Measurements from ENCODE around the gene C22orf15.

Gene C22orf15

DNA sequence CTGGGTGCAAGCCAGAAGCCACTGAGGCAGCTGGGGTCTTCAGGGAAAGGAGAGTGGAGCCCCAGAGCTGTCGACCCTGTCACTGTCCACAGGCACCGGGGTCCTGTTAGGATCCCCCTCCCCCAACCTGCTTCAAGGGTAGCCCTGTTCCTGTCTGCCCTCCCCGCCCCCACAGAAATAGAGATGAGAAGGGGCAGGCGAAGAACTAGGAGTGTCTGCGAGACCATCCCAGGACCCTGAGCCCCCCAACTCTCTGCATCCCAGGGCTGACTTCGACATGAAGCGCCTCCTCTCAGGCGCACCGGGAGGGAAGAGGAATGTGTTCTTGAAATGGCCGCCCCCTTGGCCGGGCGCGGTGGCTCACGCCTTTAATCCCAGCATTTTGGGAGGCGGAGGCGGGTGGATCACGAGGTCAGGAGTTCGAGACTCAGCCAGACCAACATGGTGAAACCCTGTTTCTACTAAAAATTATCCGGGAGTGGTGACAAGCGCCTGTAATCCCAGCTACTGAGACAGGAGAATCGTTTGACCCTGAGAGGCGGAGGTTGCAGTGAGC lies 11.3 kb upstream of the C22orf15 start:
- DNase-seq: no peak

- no peak for DNase-seq
Measured at GRCh38 chr22:23752090-23752691, 10.6 kb upstream of the C22orf15 start.

DNA sequence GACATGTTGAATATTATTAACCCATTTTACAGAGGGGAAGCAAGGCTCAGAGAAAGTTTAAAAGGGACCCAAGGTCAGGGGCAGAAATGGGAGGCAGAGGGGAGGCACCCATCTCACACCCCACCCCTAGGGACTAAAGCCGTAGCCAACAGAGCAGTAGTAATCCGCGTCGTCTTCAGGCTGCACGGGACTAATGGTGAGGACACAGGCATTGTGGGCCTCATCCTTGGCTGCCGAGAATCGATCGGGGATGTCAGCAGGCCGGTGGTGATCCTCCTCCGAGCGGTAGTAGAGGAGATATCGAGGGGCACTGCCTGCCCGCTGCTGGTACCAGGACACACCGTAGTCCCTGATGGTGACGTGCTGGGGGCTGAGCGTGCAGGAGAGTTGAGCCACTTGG lies 10.0 kb upstream of the C22orf15 start:
- no peak for DNase-seq

DNA sequence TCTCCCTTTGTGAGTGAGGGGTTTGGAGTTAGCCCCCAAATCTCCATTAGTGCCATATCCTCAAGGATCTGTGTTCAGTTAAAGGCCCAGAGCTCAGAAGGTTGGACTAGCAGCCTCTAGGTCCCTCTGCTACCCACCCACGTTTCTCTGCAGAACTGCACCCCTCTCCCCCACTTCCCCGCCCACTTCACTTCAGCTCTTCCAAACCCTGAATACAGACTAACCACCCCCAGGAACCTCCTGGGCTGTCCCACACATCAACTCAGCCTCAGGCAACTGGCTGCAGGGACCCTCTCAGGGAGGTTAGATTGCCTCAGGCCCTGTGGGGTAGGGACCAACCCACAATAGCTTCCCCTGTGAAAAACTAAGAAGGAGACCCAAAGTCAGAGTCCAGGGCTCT lies 9.4 kb upstream of the C22orf15 start:
- no peak for DNase-seq

- DNase-seq: no peak
Measured at GRCh38 chr22:23754220-23754919, 8.4 kb upstream of the C22orf15 start, which contains the start of gene VPREB3. Gene VPREB3 (minus strand): TSS chr22:23754425. CDS start chr22:23754363, 62 bp downstream.

- DNase-seq: no peak
Measured at GRCh38 chr22:23754980-23755636, 7.7 kb upstream of the C22orf15 start.

- no peak for DNase-seq
Measured at GRCh38 chr22:23755711-23756110, 7.1 kb upstream of the C22orf15 start.

GRCh38 chr22:23756891-23757290 lies 5.9 kb upstream of the C22orf15 start:
- DNase-seq: no peak

DNA sequence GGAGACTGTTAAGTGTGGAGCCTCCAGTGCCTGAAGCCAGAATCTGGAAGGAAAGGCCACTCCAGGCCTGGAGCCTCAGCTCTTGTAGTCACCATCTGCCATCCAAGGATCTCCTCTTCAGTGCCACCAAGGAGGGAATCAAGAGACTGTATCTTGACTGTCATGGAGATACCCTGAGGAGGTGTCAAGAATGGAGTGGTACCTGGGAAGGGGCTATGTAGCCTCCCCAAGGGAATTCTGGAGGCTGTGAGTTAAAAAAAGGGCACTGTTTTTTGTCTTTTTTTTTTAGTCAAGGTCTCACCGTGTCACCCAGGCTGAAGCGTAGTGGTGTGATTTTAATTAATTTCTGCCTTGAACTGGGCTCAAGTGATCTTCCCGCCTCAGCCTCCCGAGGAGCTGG lies 3.2 kb upstream of the C22orf15 start:
- no peak for DNase-seq

DNA sequence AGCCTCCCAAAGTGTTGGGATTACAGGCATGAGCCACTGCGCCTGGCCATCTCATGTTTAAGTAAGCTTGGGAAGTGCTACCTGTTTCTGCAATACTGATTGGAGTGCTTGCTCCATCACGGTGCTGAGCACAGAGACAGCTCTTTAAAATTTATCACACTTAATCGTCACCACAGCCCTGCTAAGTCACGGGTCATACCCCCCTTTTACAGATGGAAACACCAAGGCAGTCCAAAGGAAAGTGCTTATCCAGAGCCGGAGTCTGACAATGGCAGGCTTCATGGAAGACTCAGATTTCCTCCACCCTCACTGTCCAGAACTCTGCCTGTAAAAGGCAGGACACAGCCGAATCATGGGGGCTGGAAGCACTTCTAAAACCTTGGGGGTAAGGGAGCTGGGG lies 2.7 kb upstream of the C22orf15 start:
- DNase-seq: no peak

DNA sequence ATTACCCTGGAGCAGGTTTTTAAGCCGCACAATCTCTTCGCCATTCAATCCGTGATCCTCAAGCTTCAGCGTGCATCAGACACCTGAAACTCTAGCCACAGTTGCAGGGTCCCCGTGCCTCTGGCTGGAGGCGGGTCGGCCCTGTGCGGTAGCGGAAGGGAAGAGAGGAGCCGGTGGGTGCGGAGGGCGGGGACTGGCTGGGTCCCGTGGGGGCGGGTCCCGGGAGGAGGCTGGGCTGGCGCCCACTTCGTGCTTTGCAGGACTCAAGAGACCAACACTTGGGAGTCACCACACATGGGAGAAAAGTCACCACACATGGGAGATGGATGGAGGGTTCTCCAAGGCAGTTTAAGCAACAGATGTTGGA lies 772 bp downstream of the C22orf15 start:
- no peak for DNase-seq

DNA sequence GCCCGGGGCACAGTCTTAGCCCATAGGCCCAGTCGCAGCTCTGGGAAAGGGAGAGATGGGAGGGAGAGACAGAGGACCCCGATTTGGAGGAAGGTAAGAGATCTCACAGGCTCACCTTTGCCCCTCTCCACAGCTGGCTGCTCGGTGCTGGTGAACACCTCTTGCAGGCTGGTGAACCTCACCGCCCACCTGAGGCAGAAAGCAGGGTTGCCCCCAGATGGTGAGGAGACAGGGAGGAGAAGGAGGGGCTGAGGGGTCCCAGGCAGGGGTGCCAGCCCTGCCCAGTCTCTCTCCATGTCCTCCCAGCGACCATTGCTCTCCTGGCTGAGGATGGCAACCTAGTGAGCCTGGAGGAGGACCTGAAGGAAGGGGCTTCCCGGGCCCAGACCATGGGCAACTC lies 1.2 kb downstream of the C22orf15 start:
- no peak for DNase-seq

DNA sequence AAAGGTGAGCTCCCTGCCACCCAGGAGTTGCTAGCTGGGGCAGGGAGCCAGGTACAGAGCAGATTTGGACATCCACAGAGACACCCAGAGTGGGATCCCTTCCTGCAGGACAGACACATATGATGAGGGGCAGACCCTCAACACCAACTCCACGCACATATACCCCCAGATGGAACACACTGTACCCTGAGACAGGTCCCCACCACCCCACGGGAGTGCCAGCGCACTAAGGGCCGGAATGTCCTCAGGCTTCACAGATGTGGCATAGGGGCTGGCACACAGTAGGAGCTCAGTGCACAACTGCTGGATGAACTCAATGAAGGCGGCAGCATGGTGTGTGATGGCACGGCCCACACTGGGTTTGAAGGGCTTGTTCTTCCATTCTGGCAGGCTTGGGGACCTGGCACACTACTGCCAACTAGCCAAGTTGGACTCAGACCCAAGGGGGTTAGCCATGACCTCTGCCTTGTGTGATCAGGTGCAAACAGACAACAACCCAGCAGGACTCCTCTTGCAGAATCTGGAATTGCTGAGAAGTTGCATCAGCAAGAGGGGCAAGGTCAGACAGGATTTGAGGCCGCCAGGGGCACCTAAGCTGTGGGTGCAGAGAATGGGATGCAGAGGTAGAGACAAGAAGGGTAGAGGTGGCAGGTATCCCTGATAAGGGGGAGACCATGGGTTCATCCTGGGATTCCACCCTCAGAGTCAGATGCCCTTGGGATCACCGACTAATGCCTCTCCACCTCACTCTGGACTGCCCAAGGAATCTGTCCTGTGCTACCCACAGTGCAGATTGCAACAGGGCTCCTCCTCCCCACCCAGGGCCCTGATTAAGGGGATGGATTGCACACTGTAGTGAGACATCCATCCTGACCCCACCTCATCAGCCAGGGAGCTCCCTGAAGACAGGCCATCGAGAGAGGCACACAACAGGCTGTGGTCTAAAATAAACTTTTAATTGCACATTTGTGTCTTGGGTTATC lies 2.4 kb downstream of the C22orf15 start:
- no peak for DNase-seq

DNA sequence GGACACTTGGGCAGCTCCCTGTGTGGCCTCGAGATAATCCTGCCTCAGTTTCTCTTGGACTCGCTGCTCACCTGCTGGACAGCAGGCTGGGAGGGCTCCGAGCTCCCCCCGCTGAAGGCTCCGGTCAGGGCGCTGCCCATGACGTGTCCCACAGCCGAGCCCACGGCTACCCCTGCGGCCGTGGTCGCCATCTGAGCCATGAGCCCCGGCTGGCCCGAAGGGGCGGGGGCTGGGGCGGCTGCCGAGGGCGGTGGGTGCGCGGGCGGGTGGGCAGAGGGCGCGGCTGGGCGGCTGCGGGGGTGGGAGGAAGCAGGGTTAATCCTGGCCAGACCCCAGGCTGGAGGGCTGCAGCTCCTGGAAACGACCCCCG lies 4.5 kb downstream of the C22orf15 start:
- no peak for DNase-seq

- DNase-seq: peak; percentile 65
Measured at GRCh38 chr22:23767673-23768548, 5.1 kb downstream of the C22orf15 start, which contains the start of gene CHCHD10. Gene CHCHD10 (minus strand): TSS chr22:23767972. CDS start chr22:23767874, 98 bp downstream.

DNA sequence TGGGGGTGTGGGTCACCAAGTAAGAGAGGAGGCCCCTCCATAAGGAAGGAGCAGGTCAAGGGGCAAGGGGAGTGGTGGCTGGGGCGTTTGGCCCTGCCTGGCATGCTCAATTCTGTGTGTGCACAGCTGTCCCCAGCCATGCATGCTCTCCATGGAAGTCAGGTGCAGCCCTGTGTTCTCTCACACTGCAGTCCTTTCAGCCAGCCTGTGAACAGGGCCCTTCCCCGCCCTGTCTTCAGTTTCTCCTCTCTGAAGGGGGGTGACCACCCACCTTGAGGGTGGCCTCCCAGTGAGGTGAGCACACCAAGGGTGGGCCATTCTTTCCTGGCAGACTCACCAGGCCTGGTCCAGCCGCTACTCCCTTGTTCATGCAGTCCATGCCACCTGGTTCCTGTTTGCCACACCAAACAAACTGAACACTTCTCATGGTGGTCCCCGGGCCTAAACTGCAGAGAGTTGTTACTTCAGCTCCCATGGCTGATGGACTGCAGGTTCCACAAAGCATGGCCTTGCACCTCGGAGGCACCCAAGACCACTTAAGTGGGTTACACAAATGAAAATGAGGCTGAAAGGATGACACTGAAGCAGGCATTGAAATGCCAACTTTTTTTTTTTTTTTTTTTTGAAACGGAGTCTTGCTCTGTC lies 6.7 kb downstream of the C22orf15 start:
- no peak for DNase-seq

- no peak for DNase-seq
Measured at GRCh38 chr22:23772315-23772648, 9.5 kb downstream of the C22orf15 start.

GRCh38 chr22:23772649-23773473 lies 10.1 kb downstream of the C22orf15 start, which contains the start of gene MMP11:
Gene MMP11 (plus strand): TSS chr22:23772849. CDS start chr22:23772871, 22 bp downstream.
- peak; percentile 21 for DNase-seq

- no peak for DNase-seq
Measured at GRCh38 chr22:23773483-23774113, 10.8 kb downstream of the C22orf15 start.

Measured in NCI-H1092 (cell line).